AML-193 (cell line): Measurements from ENCODE around the gene LY6G5C.

Source experiments
- DNase-seq, 2 experiments: peaks; one replicate each; lab custom pipeline; 2025; lab: John Stamatoyannopoulos, UW

Gene LY6G5C

GRCh38 chr6:31641370-31641769, 39.5 kb downstream of the LY6G5C start:
- DNase-seq, result no peak

DNA sequence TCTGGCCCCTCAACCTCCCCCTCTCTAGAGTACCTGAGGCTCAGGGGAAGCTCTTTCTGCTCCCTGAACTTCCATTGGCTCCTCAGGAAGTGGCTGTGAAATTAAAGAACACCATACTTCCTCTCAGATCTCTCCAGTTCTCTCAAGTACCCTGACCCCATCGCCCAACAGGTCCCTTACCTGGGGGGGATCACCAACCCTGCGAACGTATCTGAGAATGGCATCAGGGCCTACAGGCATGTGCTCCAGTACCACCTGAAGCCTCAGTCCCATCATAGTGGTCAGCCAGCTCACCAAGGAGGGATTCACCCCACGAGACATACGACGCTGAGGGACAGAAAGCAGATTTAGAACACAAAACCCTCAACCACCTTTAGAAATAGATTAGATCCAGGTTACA, 40.3 kb downstream of the LY6G5C start:
- no peak for DNase-seq

GRCh38 chr6:31639449-31639861, 41.4 kb downstream of the LY6G5C start:
- DNase-seq, result no peak

DNA sequence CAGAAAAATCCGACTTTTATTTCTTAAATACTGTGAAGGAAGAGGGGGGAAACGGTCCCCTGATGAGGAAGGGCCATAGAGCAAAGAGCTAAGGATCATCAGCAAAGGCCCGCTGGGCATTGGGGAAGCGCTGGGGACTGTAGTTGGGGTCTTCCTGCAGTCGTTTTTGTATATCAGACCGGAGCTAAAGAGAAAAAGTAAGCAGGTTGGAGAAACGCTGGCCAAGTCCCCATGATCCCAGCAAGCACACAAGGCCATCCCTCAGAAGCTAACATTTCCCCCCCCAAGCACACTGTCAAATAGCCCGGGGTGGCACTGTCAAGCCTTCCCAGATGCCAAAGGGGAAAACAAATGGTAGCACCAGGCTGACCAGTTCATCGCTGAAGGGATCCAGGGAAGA, 41.8 kb downstream of the LY6G5C start:
- no peak for DNase-seq

DNA sequence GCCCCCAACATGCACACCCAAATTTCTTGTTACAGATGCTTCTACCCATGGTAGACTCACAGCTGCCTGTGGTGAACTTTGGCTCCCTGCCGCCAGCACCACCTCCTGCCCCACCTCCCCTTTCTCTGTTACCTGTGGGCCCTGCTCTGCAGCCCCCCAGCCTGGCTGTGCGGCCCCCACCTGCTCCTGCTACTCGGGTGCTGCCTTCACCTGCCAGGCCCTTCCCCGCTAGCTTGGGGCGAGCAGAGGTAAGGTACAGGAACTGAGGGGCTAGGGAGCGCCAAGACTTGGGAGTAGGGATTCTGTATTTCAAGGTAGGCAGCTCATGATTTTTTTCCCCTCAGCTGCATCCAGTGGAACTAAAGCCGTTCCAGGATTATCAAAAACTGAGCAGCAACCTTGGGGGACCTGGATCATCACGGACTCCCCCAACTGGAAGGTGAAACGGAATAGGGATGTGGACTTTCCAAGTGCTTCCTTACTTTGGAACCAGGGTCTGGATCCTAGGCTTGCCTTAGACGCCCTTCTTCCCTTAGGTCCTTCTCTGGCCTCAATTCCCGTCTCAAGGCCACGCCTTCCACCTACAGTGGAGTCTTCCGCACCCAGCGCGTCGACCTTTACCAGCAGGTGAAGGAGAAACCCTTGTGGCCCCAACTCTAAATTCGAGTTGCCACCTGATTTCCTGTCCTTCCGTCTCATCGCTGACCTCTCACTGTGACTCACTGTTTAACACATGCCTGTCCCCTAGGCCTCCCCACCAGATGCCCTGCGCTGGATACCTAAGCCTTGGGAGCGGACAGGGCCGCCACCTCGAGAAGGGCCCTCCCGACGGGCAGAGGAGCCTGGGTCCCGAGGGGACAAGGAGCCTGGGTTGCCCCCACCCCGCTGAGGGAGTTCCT, 43.9 kb downstream of the LY6G5C start:
- DNase-seq, result no peak

- DNase-seq, result no peak
Measured at GRCh38 chr6:31634969-31635575, 45.8 kb downstream of the LY6G5C start.

GRCh38 chr6:31634131-31634530, 46.7 kb downstream of the LY6G5C start:
- no peak for DNase-seq

DNA sequence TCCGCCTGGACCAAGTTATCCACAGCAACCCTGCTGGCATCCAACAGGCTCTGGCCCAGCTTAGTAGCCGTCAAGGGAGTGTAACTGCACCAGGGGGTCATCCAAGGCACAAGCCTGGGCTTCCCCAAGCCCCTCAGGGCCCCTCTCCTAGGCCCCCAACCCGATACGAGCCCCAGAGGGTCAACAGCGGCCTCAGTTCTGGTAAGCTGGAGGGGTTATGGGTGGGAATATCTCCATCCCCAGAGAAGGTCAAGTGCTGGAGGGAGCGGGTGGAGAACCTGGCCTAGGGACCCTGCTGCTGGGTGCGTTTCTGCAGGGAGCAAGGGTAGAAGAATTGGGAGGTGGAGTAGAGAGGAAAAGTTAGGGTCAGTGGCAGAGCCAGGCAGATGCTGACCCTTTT, 47.4 kb downstream of the LY6G5C start:
- DNase-seq, result no peak

- no peak for DNase-seq
Measured at GRCh38 chr6:31632279-31632946, 48.5 kb downstream of the LY6G5C start.

DNA sequence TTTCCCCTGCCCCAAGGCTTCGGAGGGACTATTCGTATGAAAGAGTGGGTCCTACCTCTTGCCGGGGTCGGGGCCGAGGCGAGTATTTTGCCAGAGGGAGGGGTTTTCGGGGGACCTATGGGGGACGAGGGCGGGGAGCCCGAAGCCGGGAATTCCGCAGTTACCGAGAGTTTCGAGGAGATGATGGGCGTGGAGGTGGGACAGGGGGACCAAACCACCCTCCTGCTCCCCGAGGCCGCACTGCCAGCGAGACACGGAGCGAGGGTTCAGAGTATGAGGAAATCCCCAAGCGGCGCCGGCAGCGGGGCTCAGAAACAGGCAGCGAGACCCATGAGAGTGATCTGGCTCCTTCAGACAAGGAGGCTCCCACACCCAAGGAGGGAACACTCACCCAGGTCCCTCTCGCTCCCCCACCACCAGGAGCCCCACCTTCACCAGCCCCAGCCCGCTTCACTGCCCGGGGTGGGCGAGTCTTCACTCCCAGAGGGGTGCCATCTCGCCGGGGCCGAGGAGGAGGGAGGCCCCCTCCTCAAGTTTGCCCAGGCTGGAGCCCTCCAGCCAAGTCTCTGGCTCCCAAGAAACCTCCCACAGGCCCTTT, 49.1 kb downstream of the LY6G5C start:
- DNase-seq, result no peak

DNA sequence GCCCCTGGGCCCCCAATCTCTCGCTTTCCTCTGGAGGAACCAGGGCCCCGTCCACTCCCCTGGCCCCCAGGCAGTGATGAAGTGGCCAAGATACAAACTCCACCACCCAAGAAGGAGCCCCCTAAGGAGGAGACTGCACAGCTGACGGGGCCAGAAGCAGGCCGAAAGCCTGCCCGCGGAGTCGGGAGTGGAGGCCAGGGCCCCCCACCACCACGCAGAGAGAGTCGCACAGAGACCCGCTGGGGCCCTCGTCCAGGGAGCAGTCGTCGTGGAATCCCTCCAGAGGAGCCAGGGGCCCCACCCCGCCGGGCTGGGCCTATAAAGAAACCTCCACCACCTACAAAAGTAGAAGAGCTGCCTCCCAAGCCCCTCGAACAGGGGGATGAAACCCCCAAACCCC, 49.7 kb downstream of the LY6G5C start:
- no peak for DNase-seq

DNA sequence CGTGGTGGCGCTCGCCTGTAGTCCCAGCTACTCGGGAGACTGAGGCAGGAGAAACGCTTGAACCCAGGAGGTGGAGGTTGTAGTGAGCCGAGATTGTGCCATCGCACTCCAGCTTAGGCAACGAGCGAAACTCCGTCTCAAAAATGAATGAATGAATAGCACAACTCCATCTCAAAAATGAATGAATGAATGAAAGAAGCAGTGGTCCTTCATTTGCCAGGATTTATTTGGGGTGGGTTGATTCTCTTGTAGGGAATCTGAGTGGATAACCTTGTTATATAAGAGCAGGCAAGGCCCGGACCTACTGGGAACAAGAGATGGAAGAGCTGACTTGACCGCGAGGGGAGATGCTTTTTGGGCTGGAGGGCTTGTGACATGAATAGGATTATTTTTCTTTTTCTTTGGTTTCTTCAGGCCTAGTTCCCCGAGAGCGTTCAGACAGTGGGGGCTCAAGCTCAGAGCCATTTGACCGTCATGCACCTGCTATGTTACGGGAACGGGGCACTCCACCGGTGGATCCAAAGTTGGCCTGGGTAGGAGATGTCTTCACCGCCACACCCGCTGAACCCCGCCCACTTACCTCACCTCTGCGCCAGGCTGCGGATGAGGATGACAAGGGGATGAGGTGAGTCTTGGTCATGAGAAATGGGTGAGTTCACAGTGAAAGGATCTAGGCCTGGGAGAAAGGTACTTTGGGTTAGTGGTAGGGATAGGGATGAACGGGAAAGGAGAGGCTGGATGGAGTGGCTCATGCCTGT, 50.5 kb downstream of the LY6G5C start:
- DNase-seq, result no peak

GRCh38 chr6:31629014-31629413, 51.9 kb downstream of the LY6G5C start:
- no peak for DNase-seq

- DNase-seq, result no peak
Measured at GRCh38 chr6:31627690-31628287, 53.1 kb downstream of the LY6G5C start.

DNA sequence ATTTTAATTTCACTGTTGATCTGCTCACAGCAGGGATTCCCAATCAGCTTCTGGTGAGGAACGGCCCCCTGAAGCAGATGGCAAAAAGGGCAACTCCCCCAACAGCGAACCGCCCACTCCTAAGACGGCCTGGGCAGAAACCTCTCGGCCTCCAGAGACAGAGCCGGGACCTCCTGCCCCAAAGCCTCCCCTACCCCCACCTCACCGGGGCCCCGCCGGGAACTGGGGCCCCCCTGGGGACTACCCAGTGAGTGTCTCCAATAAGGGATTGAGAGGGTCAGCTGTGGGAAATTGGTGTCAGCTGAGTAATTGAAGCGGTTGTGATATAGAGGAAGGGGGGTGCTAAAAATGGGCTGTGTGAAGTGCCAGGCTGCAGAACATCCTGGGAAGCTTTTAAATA, 53.9 kb downstream of the LY6G5C start:
- no peak for DNase-seq
